Lower leg skin (tissue), 4 donors: Measurements from ENCODE around the gene NFAT5. TPM values are rescaled to one million over a fixed set of nuclear protein-coding genes. Genes with fewer than 3 reads are reported as not detected.

Source experiments
- DNase-seq, 2 donors: peaks; one replicate each; pipeline ENCODE4 v3.0.0-alpha.2; 2019; ENCODE audit warnings: low spot score in 2 of 2
- H3K4me3 ChIP-seq: fragments of 200-600 bp; sonication (generic); 2 replicates; pipeline ENCODE4 v1.5.1; 2017; ENCODE audit warnings: mild to moderate bottlenecking, low read depth; ENCODE audit not compliant: poor library complexity, severe bottlenecking
- CTCF ChIP-seq, 3 donors: fragments of 450-650 bp; IDR thresholded peaks; one replicate each; pipeline ENCODE4 v1.5.1; 2016; ENCODE audit warnings: antibody characterized with exemption in 3 of 3, mild to moderate bottlenecking in 3 of 3, moderate library complexity in 2 of 3
- POLR2A ChIP-seq, 2 donors: fragments of 450-650 bp; IDR thresholded peaks; one replicate each; pipeline ENCODE4 v1.6.1; 2016 to 2017; ENCODE audit warnings: antibody characterized with exemption in 2 of 2, mild to moderate bottlenecking in 1 of 2, moderate library complexity in 1 of 2
- WGBS, 2 donors: methylation state at CpG; one replicate each; pipeline ENCODE4 v1.1.5; 2018; 5-methylcytosine and 5-hydroxymethylcytosine counted together
- intact Hi-C: fragments of 100-400 bp; cut with DNase I; formaldehyde crosslinking; loops from one replicate; pipeline ENCODE4 v1.15.0; 2023; ENCODE audit warnings: low total_unique reads
- total RNA-seq, 4 donors: library from RNA; depleted of rRNA; stranded (reverse); fragments of >200 nt; gene quantifications; one replicate each; pipeline ENCODE4 v1.1.0, GENCODE V29; 2016

NFAT5 gene
- total RNA-seq, 4 donors from 2014 or later, result 74.7 to 114 (median 88.6) TPM

GRCh38 chr16:69589434-69590269, 23.9 kb downstream of the NFAT5 start:
- intact Hi-C loops, result no loop called here
- DNase-seq, result no peak
- TF ChIP-seq POLR2A (IDR thresholded peaks at IDR 0.05) (no peak), CTCF (IDR thresholded peaks at IDR 0.05) (no peak)
- WGBS, 2 donors, result 82 to 84% methylated on average over 7 of the region's 7 CpGs
- no peak overlapping the region for H3K4me3 ChIP-seq

- no peak for DNase-seq
- H3K4me3 ChIP-seq, result no peak overlapping the region
- no peak for TF ChIP-seq POLR2A (IDR thresholded peaks at IDR 0.05)
- TF ChIP-seq CTCF (IDR thresholded peaks at IDR 0.05), result no peak
- intact Hi-C loops, result no loop called here
- 94 to 98% methylated on average over 3 of the region's 3 CpGs for WGBS, 2 donors
Observed at GRCh38 chr16:69590590-69590989, 24.8 kb downstream of the NFAT5 start.

- WGBS, 2 donors, result 97 to 99% methylated on average over 4 of the region's 4 CpGs
- H3K4me3 ChIP-seq, result no peak overlapping the region
- no peak for DNase-seq
- TF ChIP-seq CTCF (IDR thresholded peaks at IDR 0.05), result no peak
- no peak for TF ChIP-seq POLR2A (IDR thresholded peaks at IDR 0.05)
- intact Hi-C loops, result no loop called here
Observed at GRCh38 chr16:69593751-69594255, 28.0 kb downstream of the NFAT5 start.

GRCh38 chr16:69595127-69596036, 29.6 kb downstream of the NFAT5 start:
- no peak overlapping the region for H3K4me3 ChIP-seq
- intact Hi-C loops, result no loop called here
- no peak for DNase-seq

GRCh38 chr16:69596801-69597200, 31.0 kb downstream of the NFAT5 start:
- DNase-seq, result no peak
- no peak for TF ChIP-seq POLR2A (IDR thresholded peaks at IDR 0.05)
- TF ChIP-seq CTCF (IDR thresholded peaks at IDR 0.05), result no peak
- intact Hi-C loops, result no loop called here
- H3K4me3 ChIP-seq, result no peak overlapping the region

More at GRCh38 chr16:69595127-69596036, 29.6 kb downstream of the NFAT5 start:
- TF ChIP-seq POLR2A (IDR thresholded peaks at IDR 0.05), result no peak
- no peak for TF ChIP-seq CTCF (IDR thresholded peaks at IDR 0.05)
- whole genome bisulfite sequencing, 2 donors, result 73 to 81% methylated on average over 8 of the region's 8 CpGs
